ENCODE results near the gene KRTAP13-4. TPM values are rescaled to one million over a fixed set of nuclear protein-coding genes. Genes with fewer than 3 reads are reported as not detected.

KRTAP13-4 gene
- total RNA-seq, 1 experiment from 2014 or later, result not detected

DNA sequence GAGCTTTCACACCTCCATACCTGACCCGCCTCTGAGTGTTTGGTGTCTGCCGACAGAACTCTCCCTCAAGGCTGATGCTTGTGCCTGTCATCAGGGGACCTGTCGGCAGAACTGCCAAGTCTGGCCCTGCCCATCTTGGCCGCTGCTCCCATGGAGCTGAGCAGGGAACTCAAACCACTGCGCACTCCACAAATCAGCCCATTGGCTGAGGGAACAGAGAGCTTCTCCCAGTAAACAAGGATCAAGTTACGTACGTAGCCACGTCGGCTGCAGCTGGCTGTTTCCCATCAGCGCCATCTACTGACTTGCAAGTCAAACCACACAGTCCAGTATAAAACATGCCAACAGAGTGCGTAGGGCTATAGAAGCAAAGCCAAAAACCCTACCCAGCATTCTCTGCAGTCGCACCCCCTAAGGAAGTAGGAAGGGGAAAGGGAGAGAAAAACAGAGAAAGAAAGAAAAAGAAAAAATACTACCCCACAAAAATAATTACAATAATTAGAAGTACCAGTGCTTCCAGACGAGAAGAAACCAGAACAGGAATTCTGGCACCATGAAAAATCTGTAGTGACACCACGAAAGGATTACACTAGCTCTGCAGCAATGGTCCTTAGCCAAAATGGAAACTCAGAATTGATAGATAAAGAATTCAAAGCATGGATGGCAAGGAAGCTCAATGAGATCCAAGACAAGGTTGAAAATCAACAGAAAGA is 21.1 kb upstream of the KRTAP13-4 start:
- intact Hi-C loops (cut with micrococcal nuclease; ENCODE audit: unreplicated experiment), result no loop called here
- no peak overlapping the region for H3K4me3 ChIP-seq (ENCODE audit: low read depth in 2 of 2, low read length in 2 of 2)
- TF ChIP-seq, protein P1, sequence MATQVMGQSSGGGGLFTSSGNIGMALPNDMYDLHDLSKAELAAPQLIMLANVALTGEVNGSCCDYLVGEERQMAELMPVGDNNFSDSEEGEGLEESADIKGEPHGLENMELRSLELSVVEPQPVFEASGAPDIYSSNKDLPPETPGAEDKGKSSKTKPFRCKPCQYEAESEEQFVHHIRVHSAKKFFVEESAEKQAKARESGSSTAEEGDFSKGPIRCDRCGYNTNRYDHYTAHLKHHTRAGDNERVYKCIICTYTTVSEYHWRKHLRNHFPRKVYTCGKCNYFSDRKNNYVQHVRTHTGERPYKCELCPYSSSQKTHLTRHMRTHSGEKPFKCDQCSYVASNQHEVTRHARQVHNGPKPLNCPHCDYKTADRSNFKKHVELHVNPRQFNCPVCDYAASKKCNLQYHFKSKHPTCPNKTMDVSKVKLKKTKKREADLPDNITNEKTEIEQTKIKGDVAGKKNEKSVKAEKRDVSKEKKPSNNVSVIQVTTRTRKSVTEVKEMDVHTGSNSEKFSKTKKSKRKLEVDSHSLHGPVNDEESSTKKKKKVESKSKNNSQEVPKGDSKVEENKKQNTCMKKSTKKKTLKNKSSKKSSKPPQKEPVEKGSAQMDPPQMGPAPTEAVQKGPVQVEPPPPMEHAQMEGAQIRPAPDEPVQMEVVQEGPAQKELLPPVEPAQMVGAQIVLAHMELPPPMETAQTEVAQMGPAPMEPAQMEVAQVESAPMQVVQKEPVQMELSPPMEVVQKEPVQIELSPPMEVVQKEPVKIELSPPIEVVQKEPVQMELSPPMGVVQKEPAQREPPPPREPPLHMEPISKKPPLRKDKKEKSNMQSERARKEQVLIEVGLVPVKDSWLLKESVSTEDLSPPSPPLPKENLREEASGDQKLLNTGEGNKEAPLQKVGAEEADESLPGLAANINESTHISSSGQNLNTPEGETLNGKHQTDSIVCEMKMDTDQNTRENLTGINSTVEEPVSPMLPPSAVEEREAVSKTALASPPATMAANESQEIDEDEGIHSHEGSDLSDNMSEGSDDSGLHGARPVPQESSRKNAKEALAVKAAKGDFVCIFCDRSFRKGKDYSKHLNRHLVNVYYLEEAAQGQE (IDR thresholded peaks at IDR 0.05; ENCODE audit: insufficient read depth in 1 of 2, low read depth in 2 of 2, low read length in 1 of 2), result no peak
- TF ChIP-seq, protein P2, sequence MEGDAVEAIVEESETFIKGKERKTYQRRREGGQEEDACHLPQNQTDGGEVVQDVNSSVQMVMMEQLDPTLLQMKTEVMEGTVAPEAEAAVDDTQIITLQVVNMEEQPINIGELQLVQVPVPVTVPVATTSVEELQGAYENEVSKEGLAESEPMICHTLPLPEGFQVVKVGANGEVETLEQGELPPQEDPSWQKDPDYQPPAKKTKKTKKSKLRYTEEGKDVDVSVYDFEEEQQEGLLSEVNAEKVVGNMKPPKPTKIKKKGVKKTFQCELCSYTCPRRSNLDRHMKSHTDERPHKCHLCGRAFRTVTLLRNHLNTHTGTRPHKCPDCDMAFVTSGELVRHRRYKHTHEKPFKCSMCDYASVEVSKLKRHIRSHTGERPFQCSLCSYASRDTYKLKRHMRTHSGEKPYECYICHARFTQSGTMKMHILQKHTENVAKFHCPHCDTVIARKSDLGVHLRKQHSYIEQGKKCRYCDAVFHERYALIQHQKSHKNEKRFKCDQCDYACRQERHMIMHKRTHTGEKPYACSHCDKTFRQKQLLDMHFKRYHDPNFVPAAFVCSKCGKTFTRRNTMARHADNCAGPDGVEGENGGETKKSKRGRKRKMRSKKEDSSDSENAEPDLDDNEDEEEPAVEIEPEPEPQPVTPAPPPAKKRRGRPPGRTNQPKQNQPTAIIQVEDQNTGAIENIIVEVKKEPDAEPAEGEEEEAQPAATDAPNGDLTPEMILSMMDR (IDR thresholded peaks at IDR 0.05), result peak; percentile 31
- ChIA-PET CTCF (no interaction called here), POLR2A (no interaction called here)
- DNase-seq (ENCODE audit: low read depth, low spot score) (no peak), ATAC-seq (no peak)
- H3K27ac ChIP-seq (ENCODE audit: low read length), result no peak overlapping the region
- no peaks in the 10 kb centered on the region for H3K9me3 ChIP-seq (ENCODE audit: control insufficient read depth, insufficient read depth, low read depth, low read length)
- H3K36me3 ChIP-seq (ENCODE audit: control insufficient read depth, insufficient read depth, low read length), result no peaks in the 10 kb centered on the region
- H3K27me3 ChIP-seq (ENCODE audit: control insufficient read depth, insufficient read depth, low read length), result no peaks in the 10 kb centered on the region
- no peaks in the 10 kb centered on the region for H3K4me1 ChIP-seq (ENCODE audit: control insufficient read depth, insufficient read depth, low read length)
- BruUV-seq (replicated peaks), result no TSS peak
- in situ Hi-C loops (cut with HindIII; ENCODE audit: low pct_unique_long_range_greater_than_20kb, low sequenced_read_pairs), result no loop called here

DNA sequence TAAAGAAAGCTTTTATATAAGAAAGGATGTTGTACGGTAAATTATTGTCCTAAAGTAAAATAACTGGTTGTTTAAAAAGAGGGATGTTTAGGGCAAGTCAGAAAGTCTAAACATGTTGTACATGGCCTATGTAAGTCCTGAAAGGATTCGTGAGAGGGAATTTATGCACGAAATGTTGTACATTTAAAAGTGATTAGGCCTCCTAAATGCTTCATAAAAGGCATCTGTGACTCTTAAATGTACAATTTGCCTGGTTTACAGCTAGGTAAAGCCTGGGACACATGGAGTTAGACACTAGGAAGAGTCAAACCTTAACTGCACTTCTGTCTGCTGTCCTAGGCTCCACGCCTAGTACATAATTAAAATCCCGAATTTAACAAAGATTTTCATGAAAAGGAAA is 14.0 kb upstream of the KRTAP13-4 start:
- DNase-seq (ENCODE audit: low read depth, low spot score) (no peak), ATAC-seq (no peak)
- Histone ChIP-seq H3K27me3 (ENCODE audit: control insufficient read depth, insufficient read depth, low read length) (no peaks in the 10 kb centered on the region), H3K4me3 (ENCODE audit: low read depth in 2 of 2, low read length in 2 of 2) (no peak overlapping the region), H3K9me3 (ENCODE audit: control insufficient read depth, insufficient read depth, low read depth, low read length) (no peaks in the 10 kb centered on the region), H3K4me1 (ENCODE audit: control insufficient read depth, insufficient read depth, low read length) (no peaks in the 10 kb centered on the region), H3K27ac (ENCODE audit: low read length) (no peak overlapping the region), H3K36me3 (ENCODE audit: control insufficient read depth, insufficient read depth, low read length) (no peaks in the 10 kb centered on the region)
- ChIA-PET POLR2A (no interaction called here), CTCF (no interaction called here)
- intact Hi-C loops (cut with micrococcal nuclease; ENCODE audit: unreplicated experiment) (no loop called here), in situ Hi-C loops (cut with HindIII; ENCODE audit: low pct_unique_long_range_greater_than_20kb, low sequenced_read_pairs) (no loop called here)
- TF ChIP-seq, protein P2 (IDR thresholded peaks at IDR 0.05), result no peak
- no peak for TF ChIP-seq TCF7L2 (IDR thresholded peaks at IDR 0.05; ENCODE audit: low read depth, low read length)
- TF ChIP-seq SIN3A (IDR thresholded peaks at IDR 0.05; ENCODE audit: borderline replicate concordance, insufficient read depth, low read depth, low read length), result no peak
- TF ChIP-seq, protein P1 (IDR thresholded peaks at IDR 0.05; ENCODE audit: insufficient read depth in 1 of 2, low read depth in 2 of 2, low read length in 1 of 2), result no peak
- TF ChIP-seq POLR2AphosphoS5 (IDR thresholded peaks at IDR 0.05; ENCODE audit: low read depth, low read length), result no peak
- no TSS peak for BruUV-seq (replicated peaks)
